ENCODE measurements around the gene ATXN1.
"Not testable (repeated sequence)": the region's sequence is repeated elsewhere in the genome, so short reads cannot be mapped to it uniquely, and the experiment has no call there.

The ATXN1 gene

GRCh38 chr6:16470502-16471221 lies 290.6 kb downstream of the ATXN1 start:
- no peak for DNase-seq (ENCODE audit: low read depth)
- H3K4me3 ChIP-seq (ENCODE audit: control insufficient read depth, low read depth, low read length): no peak overlapping the region
- TF ChIP-seq CTCF (IDR thresholded peaks at IDR 0.05; ENCODE audit: control insufficient read depth, insufficient read depth, low read depth, low read length, missing control alignments): no peak

GRCh38 chr6:16468991-16469615 lies 292.2 kb downstream of the ATXN1 start:
- no peak for DNase-seq (ENCODE audit: low read depth)
- TF ChIP-seq CTCF (IDR thresholded peaks at IDR 0.05; ENCODE audit: control insufficient read depth, insufficient read depth, low read depth, low read length, missing control alignments): no peak
- H3K4me3 ChIP-seq (ENCODE audit: control insufficient read depth, low read depth, low read length): no peak overlapping the region

GRCh38 chr6:16466800-16467553 lies 294.3 kb downstream of the ATXN1 start:
- H3K4me3 ChIP-seq (ENCODE audit: control insufficient read depth, low read depth, low read length): no peak overlapping the region

GRCh38 chr6:16464045-16464444 lies 297.2 kb downstream of the ATXN1 start:
- DNase-seq (ENCODE audit: low read depth): no peak
- no peak for TF ChIP-seq CTCF (IDR thresholded peaks at IDR 0.05; ENCODE audit: control insufficient read depth, insufficient read depth, low read depth, low read length, missing control alignments)
- H3K4me3 ChIP-seq (ENCODE audit: control insufficient read depth, low read depth, low read length): no peak overlapping the region

More at GRCh38 chr6:16466800-16467553, 294.3 kb downstream of the ATXN1 start:
- no peak for DNase-seq (ENCODE audit: low read depth)
- no peak for TF ChIP-seq CTCF (IDR thresholded peaks at IDR 0.05; ENCODE audit: control insufficient read depth, insufficient read depth, low read depth, low read length, missing control alignments)

GRCh38 chr6:16463246-16463645 lies 298.0 kb downstream of the ATXN1 start:
- not testable (repeated sequence) for H3K4me3 ChIP-seq (ENCODE audit: control insufficient read depth, low read depth, low read length); DNase-seq (ENCODE audit: low read depth)

- DNase-seq (ENCODE audit: low read depth): no peak
- TF ChIP-seq CTCF (IDR thresholded peaks at IDR 0.05; ENCODE audit: control insufficient read depth, insufficient read depth, low read depth, low read length, missing control alignments): no peak
- H3K4me3 ChIP-seq (ENCODE audit: control insufficient read depth, low read depth, low read length): no peak overlapping the region
These were observed 299.8 kb downstream of the ATXN1 start for GRCh38 chr6:16461491-16461890.

- H3K4me3 ChIP-seq (ENCODE audit: control insufficient read depth, low read depth, low read length): not testable (repeated sequence)
These were observed 301.8 kb downstream of the ATXN1 start for GRCh38 chr6:16459472-16459871.

More at GRCh38 chr6:16459472-16459871, 301.8 kb downstream of the ATXN1 start:
- not testable (repeated sequence) for DNase-seq (ENCODE audit: low read depth)

Measured in AG09309 (cell line).